GM19468 (cell line): ENCODE measurements around the gene RSBN1.
"Not testable (repeated sequence)": the region's sequence is repeated elsewhere in the genome, so short reads cannot be mapped to it uniquely, and the experiment has no call there.

Source experiments
- ATAC-seq: cut with Tn5 transposase; IDR thresholded peaks from one replicate; pipeline ENCODE4 v1.9.1; 2021; ENCODE audit warnings: mild to moderate bottlenecking, moderate library complexity, moderate number of reproducible peaks; ENCODE audit not compliant: unreplicated experiment; ENCODE audit errors: extremely low read depth

The RSBN1 gene

GRCh38 chr1:113751114-113751513 is 61.2 kb downstream of the RSBN1 start:
- no peak for ATAC-seq

GRCh38 chr1:113749402-113749801 is 62.9 kb downstream of the RSBN1 start:
- ATAC-seq = no peak

GRCh38 chr1:113747376-113747775 is 64.9 kb downstream of the RSBN1 start:
- no peak for ATAC-seq

GRCh38 chr1:113745425-113745824 is 66.9 kb downstream of the RSBN1 start:
- ATAC-seq = no peak

- no peak for ATAC-seq
Measured at GRCh38 chr1:113744114-113744513, 68.2 kb downstream of the RSBN1 start.

GRCh38 chr1:113742515-113742914 is 69.8 kb downstream of the RSBN1 start:
- no peak for ATAC-seq

- no peak for ATAC-seq
Measured at GRCh38 chr1:113734357-113735055, 77.8 kb downstream of the RSBN1 start.

- no peak for ATAC-seq
Measured at GRCh38 chr1:113732802-113733201, 79.5 kb downstream of the RSBN1 start.

GRCh38 chr1:113721010-113721409 is 91.3 kb downstream of the RSBN1 start:
- no peak for ATAC-seq

GRCh38 chr1:113718621-113719020 is 93.7 kb downstream of the RSBN1 start:
- ATAC-seq = not testable (repeated sequence)

GRCh38 chr1:113717506-113717905 is 94.8 kb downstream of the RSBN1 start:
- not testable (repeated sequence) for ATAC-seq

- no peak for ATAC-seq
Measured at GRCh38 chr1:113714606-113715269, 97.5 kb downstream of the RSBN1 start.
